ENCODE results near the gene ZNF660.
A peak's percentile ranks its signal among the peaks of the same experiment; 100 is the strongest.

The ZNF660 gene

DNA sequence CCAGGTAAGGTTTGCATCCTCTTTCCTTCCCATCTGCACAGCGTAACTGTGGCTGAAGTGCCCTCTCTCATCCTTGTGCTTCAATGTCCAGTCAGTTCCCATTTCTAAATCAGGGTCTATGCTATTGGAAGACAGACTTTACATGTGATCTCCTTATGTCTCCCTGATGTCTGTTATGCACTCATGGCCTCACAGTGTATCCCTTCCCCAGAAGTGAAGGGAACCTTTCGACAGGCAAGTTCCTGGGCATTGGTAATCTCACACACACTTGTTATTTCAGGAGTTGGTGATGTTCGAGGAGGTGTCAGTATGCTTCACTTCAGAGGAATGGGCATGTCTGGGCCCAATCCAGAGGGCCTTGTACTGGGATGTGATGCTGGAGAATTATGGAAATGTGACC, 47.4 kb downstream of the ZNF660 start:
- no peak overlapping the region for H3K27ac ChIP-seq (ENCODE audit: low read depth, low read length, severe bottlenecking)
- WGBS, 2 experiments (ENCODE audit: insufficient coverage in 2 of 2), result 100% methylated on average over 1 of the region's 3 CpGs; no CpG with 5 or more reads in 1 of the 2 experiments
- H3K4me3 ChIP-seq (ENCODE audit: extremely low read depth, insufficient read depth, low read length, poor library complexity, severe bottlenecking), result no peak overlapping the region
- peaks cover 84% of the 10 kb centered on the region for H3K36me3 ChIP-seq (ENCODE audit: control insufficient read depth, insufficient read depth, low read length)
- H3K9me3 ChIP-seq (ENCODE audit: control insufficient read depth, low read length), result no peaks in the 10 kb centered on the region
- no peaks in the 10 kb centered on the region for H3K4me1 ChIP-seq (ENCODE audit: control insufficient read depth, insufficient read depth, low read length, poor library complexity, severe bottlenecking)

DNA sequence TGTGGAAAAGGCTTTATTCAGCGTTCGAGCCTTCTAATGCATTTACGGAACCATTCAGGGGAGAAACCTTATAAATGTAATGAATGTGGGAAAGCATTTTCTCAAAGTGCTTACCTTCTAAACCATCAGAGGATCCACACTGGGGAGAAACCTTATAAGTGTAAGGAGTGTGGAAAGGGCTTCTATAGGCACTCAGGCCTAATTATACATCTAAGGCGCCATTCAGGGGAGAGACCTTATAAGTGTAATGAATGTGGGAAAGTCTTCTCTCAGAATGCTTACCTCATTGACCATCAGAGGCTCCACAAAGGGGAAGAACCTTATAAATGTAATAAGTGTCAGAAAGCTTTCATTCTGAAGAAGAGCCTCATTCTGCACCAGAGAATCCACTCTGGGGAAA, 57.6 kb downstream of the ZNF660 start:
- Histone ChIP-seq H3K36me3 (ENCODE audit: control insufficient read depth, insufficient read depth, low read length) (peaks cover 80% of the 10 kb centered on the region), H3K9me3 (ENCODE audit: control insufficient read depth, low read length) (peaks cover 23% of the 10 kb centered on the region), H3K27ac (ENCODE audit: low read depth, low read length, severe bottlenecking) (no peak overlapping the region), H3K4me1 (ENCODE audit: control insufficient read depth, insufficient read depth, low read length, poor library complexity, severe bottlenecking) (no peaks in the 10 kb centered on the region), H3K4me3 (ENCODE audit: extremely low read depth, insufficient read depth, low read length, poor library complexity, severe bottlenecking) (no peak overlapping the region)
- 96% methylated on average over 4 of the region's 4 CpGs; no CpG with 5 or more reads in 1 of the 2 experiments for WGBS, 2 experiments (ENCODE audit: insufficient coverage in 2 of 2)

DNA sequence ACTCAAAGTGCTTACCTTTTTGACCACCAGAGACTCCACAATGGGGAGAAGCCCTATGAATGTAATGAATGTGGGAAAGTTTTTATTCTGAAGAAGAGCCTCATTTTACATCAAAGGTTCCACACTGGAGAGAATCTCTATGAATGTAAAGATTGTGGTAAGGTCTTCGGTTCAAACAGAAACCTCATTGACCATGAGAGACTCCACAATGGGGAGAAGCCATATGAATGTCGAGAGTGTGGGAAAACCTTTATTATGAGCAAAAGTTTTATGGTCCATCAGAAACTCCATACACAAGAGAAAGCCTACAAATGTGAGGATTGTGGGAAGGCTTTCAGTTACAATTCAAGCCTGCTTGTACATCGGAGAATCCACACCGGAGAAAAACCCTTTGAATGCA, 58.3 kb downstream of the ZNF660 start:
- Histone ChIP-seq H3K9me3 (ENCODE audit: control insufficient read depth, low read length) (peaks cover 23% of the 10 kb centered on the region), H3K27ac (ENCODE audit: low read depth, low read length, severe bottlenecking) (no peak overlapping the region), H3K36me3 (ENCODE audit: control insufficient read depth, insufficient read depth, low read length) (peaks cover 73% of the 10 kb centered on the region), H3K4me3 (ENCODE audit: extremely low read depth, insufficient read depth, low read length, poor library complexity, severe bottlenecking) (no peak overlapping the region), H3K4me1 (ENCODE audit: control insufficient read depth, insufficient read depth, low read length, poor library complexity, severe bottlenecking) (no peaks in the 10 kb centered on the region)
- WGBS, 2 experiments (ENCODE audit: insufficient coverage in 2 of 2), result 100% methylated on average over 1 to 2 of the region's 4 CpGs

DNA sequence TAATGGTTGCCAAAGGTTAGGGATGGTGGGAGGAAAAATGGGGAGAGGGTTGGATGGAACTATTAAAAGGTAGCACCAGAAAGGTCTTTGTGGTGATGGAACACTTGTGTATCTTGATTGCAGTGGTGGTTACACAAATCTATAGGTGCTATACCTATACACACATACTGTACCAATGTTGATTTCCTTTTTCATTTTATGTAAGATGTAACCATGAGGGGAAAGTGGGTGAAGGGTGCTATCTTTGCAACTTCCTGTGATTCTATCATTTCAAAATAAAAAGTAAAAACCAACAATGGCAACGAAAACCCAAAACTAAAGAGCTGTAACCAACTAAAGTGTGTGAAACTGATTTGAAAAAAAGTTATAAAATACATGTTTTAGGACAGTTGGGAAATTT, 63.0 kb downstream of the ZNF660 start:
- no CpG with 5 or more reads among the region's 1 CpG for WGBS, 2 experiments (ENCODE audit: insufficient coverage in 2 of 2)
- H3K27ac ChIP-seq (ENCODE audit: low read depth, low read length, severe bottlenecking), result no peak overlapping the region
- H3K36me3 ChIP-seq (ENCODE audit: control insufficient read depth, insufficient read depth, low read length), result peaks cover 55% of the 10 kb centered on the region

DNA sequence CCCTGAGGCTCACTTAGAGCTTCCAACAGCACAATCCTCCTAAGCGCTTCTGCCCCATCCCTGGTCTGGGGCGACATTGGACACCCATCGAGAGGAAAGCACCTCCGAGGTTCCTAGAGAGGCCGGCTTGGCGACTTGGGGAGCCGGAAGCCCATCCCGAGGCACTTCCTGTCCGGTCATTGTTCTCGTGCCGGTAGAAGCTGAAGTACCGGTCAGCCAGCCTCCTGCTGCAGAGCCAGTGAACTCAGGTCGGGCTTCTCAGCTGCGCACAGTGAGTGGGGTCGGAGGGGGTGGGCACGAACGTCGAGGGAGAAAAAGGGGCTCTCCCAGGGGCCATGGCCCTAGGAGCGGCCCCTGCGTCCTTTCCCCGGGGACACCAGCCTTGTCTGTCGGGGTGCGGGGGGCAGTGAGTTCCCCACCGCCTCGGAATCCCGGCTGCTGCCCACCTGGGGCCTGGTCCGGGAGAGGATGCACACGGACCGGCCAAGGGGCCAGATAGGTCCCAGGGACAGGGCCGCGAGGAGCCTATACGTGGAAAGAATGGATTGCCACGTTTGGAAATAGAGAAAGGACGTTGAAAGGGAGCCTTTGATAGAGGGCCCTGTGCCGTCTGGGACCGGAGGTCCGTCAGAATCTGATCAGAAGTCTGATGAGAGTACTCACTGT, 63.9 kb downstream of the ZNF660 start, which contains the start of gene ZNF35:
TSS of gene ZNF35 (plus strand) at position 169 of the 666 bp plus-strand sequence. CDS start 2,336 bp downstream, outside the sequence.
- H3K9me3 ChIP-seq (ENCODE audit: control insufficient read depth, low read length), result no peaks in the 10 kb centered on the region
- whole genome bisulfite sequencing, 2 experiments (ENCODE audit: insufficient coverage in 2 of 2), result 0 to 2% methylated on average over 30 to 33 of the region's 37 CpGs
- peaks cover 55% of the 10 kb centered on the region for H3K36me3 ChIP-seq (ENCODE audit: control insufficient read depth, insufficient read depth, low read length)
- H3K4me3 ChIP-seq (ENCODE audit: extremely low read depth, insufficient read depth, low read length, poor library complexity, severe bottlenecking), result peak within 1 kb of the TSS; percentile 92
- no peaks in the 10 kb centered on the region for H3K4me1 ChIP-seq (ENCODE audit: control insufficient read depth, insufficient read depth, low read length, poor library complexity, severe bottlenecking)
- H3K27ac ChIP-seq (ENCODE audit: low read depth, low read length, severe bottlenecking), result peak within 1 kb of the TSS; percentile 90

More for the DNA sequence above, 63.0 kb downstream of the ZNF660 start:
- peaks cover 9% of the 10 kb centered on the region for H3K9me3 ChIP-seq (ENCODE audit: control insufficient read depth, low read length)
- H3K4me1 ChIP-seq (ENCODE audit: control insufficient read depth, insufficient read depth, low read length, poor library complexity, severe bottlenecking), result no peaks in the 10 kb centered on the region
- H3K4me3 ChIP-seq (ENCODE audit: extremely low read depth, insufficient read depth, low read length, poor library complexity, severe bottlenecking), result peak overlapping the region; percentile 92
